ENCODE data around the gene NAP1L5.

The NAP1L5 gene

DNA sequence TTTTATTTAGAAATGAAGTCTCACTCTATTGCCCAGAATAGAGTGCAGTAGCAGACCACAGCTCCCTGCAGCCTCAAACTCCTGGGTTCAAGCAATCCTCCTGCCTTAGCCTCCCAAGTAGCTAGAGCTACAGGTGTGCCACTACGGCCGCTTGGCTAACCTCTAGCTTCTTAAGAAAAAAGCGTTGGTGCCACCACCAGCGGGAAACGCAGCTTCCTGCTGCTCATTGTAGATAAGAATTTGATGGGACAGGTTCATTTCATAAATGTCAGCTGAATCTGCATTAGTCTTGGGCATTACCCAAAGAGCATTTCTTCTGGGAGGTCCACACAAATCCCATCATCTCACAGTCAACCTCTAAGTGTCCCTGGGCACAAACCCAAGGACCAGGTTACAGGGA is 33.2 kb upstream of the NAP1L5 start:
- Mint-ChIP-seq H3K4me3 (no peak overlapping the region), H3K27ac (no peak overlapping the region), H3K4me1 (no peaks in the 10 kb centered on the region), H3K36me3 (peaks cover 79% of the 10 kb centered on the region), H3K9me3 (no peaks in the 10 kb centered on the region)
- ATAC-seq = no peak
- no peak for DNase-seq (ENCODE audit: low spot score in 2 of 2)

DNA sequence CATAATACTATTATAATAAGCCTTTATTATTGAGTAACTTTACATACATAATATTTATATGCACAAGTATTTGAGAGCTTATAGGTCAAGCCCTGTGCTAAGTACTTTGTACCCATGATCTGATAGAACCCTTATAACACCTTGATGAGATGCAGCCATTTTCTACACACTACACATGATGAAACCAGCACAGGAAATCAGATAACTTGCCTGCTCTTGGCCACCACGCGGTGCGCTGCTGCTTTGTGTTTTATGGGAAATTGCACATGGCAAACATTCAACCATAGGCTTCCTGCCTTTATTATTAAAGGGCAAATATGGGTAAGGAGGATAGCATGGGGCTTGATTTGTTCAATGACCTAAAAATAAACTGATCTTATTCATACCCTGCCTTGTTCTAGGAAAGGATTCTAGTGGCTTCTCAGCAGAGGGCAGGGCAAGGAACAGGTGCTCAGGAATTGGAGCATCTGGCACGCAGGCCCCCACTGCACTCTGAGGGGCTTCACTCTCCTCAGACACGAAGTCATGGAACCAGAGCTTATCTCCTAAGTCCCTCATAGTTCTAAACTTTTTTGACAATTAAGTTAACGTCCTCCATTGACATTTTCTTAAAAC is 31.6 kb upstream of the NAP1L5 start:
- Mint-ChIP-seq H3K4me3 (no peak overlapping the region), H3K27ac (no peak overlapping the region), H3K9me3 (no peaks in the 10 kb centered on the region), H3K4me1 (no peaks in the 10 kb centered on the region), H3K36me3 (peaks cover 87% of the 10 kb centered on the region)
- ATAC-seq (no peak), DNase-seq (ENCODE audit: low spot score in 2 of 2) (no peak)

DNA sequence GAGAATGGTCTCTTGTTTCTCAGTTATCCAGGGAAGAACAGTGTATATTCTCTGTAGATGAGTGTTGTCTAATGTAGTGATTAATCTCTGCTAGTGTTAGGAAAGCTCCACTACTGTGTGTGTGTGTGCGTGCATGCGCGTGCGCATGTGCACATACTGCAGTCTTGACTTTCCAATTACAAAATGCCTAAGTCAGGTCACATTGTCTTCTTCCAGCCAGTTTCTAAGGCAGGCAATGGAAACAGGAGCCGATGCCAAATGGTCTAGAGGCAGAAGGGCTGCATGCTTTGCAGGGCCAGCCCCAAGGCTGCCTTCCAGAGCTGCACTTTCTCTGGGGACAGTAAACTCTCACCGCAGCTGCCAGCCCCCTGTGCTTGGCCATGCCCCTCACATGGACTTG is 30.5 kb upstream of the NAP1L5 start:
- DNase-seq (ENCODE audit: low spot score in 2 of 2) (no peak), ATAC-seq (peak; percentile 51)
- Mint-ChIP-seq H3K4me3 (no peak overlapping the region), H3K27ac (peak overlapping the region; percentile 70), H3K36me3 (peaks cover 88% of the 10 kb centered on the region), H3K9me3 (no peaks in the 10 kb centered on the region), H3K4me1 (no peaks in the 10 kb centered on the region)

DNA sequence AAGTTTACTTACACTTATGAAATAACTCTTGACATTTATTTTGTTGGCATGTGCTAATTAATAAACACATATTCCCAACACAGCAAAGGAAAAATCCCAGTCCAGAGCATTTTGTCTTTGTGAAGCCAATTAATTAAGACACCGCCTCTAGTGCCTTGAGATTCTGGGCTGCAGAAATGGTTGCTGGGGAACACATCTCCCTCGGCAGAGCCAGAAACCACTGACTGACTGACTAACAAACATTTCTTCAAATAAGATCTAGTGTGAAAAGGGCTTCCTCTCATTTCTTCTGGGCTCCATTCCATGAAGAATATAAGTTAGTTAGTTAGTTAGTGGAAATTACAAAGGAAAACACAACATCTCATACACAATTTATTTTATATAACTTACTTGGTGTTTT is 28.4 kb upstream of the NAP1L5 start:
- Mint-ChIP-seq H3K4me3 (no peak overlapping the region), H3K36me3 (peaks cover 93% of the 10 kb centered on the region), H3K4me1 (no peaks in the 10 kb centered on the region), H3K9me3 (no peaks in the 10 kb centered on the region), H3K27ac (no peak overlapping the region)
- DNase-seq (ENCODE audit: low spot score in 2 of 2) (no peak), ATAC-seq (no peak)

DNA sequence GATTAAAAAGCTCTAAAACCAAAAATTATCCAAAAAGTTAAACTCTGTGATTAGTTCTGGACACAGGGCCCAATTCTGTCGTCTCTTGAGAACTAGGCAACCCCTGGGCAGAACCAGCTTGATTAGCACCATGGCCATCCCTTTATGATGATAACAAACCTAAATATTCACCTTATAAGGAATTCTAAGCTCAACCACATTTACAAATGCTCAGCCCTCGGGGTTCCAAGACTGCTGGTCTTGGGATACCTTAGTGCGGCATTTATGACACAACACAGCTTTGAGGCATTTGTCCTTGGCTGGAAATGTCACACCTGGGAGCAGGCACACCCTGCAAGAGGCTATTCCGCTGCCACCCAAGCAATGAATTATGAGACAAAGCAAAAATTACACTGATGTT is 27.5 kb upstream of the NAP1L5 start:
- peaks cover 93% of the 10 kb centered on the region for H3K36me3 Mint-ChIP-seq
- H3K4me1 Mint-ChIP-seq = no peaks in the 10 kb centered on the region
- H3K9me3 Mint-ChIP-seq = no peaks in the 10 kb centered on the region
- DNase-seq (ENCODE audit: low spot score in 2 of 2) = no peak
- no peak overlapping the region for H3K27ac Mint-ChIP-seq
- ATAC-seq = no peak
- H3K4me3 Mint-ChIP-seq = no peak overlapping the region

DNA sequence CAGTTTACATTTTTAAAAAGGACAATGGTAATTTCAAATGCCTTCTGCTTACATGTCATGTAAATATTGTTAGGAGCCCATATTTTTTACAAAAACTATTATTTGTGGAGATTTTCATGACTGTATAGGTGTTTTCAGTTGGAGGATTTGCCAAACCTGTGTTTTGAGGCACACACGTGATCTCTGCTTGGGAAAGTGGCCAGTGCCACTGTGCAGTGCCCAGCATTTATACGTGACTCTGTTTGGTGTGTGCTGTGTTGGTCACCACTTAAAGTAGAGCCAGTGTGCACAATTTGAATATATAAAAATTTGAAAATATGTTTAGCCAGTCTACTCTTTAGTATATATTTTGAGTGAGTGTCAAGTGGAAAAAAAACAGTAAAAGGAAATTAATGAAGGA is 26.8 kb upstream of the NAP1L5 start:
- Mint-ChIP-seq H3K4me3 (no peak overlapping the region), H3K4me1 (no peaks in the 10 kb centered on the region), H3K36me3 (peaks cover 92% of the 10 kb centered on the region), H3K27ac (no peak overlapping the region), H3K9me3 (no peaks in the 10 kb centered on the region)
- ATAC-seq (no peak), DNase-seq (ENCODE audit: low spot score in 2 of 2) (no peak)

DNA sequence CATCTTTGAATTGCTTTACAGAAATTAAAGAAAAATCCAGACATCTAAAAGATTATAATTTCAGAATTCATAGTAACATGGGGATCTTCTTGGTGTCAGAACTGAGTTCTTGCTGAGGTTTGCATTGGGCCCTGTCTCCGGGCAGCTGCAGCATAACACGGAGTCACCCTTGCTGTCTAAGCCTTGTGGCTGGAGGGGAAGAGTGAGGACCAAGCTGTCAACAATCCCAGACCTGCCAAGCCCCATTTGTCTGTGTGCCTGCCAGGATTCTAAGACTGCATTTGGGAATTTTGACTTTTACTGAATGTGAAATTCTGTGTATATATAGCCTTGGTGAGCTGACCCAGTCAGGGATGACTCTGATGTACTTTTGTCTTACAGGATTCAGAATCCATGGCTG is 25.2 kb upstream of the NAP1L5 start:
- DNase-seq (ENCODE audit: low spot score in 2 of 2) = no peak
- no peak overlapping the region for H3K4me3 Mint-ChIP-seq
- no peaks in the 10 kb centered on the region for H3K9me3 Mint-ChIP-seq
- H3K4me1 Mint-ChIP-seq = no peaks in the 10 kb centered on the region
- peaks cover 92% of the 10 kb centered on the region for H3K36me3 Mint-ChIP-seq
- no peak for ATAC-seq
- H3K27ac Mint-ChIP-seq = peak overlapping the region; percentile 19

DNA sequence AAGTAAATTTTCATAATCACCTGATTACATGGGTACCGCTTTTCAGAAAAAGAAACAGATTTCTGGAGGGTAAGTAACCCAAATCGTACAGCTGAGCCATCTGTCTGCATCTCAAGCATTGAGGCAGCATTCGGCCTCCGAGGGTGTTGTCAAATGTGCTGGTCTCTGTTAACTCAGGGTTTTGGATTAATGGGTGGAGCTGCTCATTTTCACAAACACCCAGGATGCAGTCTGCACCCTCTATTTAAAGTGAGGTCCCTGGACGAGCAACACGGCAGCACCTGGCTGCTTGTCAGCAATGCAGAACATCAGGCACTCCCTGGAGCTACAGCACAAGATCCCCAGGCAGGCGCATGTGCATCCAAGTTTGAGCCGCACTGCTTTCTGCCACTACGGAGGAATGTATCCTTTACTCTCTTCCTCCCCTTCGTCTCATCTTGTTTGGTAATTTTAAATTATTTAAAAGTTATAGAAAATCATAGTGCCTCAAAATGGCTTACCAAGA is 24.7 kb upstream of the NAP1L5 start:
- H3K27ac Mint-ChIP-seq = no peak overlapping the region
- H3K4me1 Mint-ChIP-seq = no peaks in the 10 kb centered on the region
- ATAC-seq (no peak), DNase-seq (ENCODE audit: low spot score in 2 of 2) (no peak)
- peaks cover 5% of the 10 kb centered on the region for H3K9me3 Mint-ChIP-seq
- H3K36me3 Mint-ChIP-seq = peaks cover 92% of the 10 kb centered on the region
- no peak overlapping the region for H3K4me3 Mint-ChIP-seq

DNA sequence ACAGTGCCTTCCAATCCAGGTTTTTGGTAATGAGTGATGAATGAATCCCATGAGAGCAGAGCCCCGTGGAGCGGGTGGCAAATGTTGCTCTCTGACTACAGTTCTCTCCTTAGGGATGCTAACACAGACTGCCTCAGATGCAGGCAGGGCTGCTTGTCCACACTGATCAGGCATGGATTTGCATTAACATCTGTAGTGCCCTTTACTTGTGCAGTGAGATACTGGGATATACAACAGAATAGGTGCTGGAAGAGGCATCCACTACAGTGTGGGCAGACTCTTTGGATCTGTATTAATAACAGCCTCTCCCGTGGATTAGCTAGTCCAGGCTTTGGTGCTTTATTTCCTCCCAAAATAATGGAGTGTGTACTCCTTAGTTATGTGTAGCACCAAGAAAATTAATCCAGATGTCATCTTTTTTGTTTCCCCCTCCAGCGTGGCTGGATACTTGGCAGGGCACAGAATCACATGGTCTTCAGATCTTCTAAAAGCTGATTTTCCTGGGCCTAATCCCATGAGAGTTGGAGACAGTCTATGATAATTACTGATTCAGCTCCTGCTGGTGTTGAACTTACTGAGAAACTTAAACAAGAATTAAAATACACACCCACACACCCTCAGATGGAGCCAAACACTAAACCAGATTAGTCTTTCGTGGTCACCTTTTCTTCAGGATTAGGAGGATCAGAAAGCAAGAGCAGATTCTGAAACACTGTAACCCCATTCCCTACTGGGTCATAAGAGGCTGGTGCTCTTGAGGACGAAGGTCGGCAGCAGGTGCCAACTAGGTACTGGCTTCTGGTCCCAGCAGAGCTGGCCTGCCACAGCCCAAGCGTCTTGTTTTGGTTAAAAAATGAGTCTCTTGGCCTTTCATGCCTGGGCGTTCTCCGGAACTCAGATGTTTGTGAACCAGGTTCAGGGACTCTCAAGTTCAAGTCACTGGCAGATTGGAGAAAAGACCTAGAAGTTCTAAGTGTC is 23.1 kb upstream of the NAP1L5 start:
- Mint-ChIP-seq H3K4me1 (no peaks in the 10 kb centered on the region), H3K36me3 (peaks cover 92% of the 10 kb centered on the region), H3K27ac (peak overlapping the region; percentile 52), H3K4me3 (no peak overlapping the region), H3K9me3 (peaks cover 8% of the 10 kb centered on the region)
- DNase-seq (ENCODE audit: low spot score in 2 of 2) = no peak
- no peak for ATAC-seq

DNA sequence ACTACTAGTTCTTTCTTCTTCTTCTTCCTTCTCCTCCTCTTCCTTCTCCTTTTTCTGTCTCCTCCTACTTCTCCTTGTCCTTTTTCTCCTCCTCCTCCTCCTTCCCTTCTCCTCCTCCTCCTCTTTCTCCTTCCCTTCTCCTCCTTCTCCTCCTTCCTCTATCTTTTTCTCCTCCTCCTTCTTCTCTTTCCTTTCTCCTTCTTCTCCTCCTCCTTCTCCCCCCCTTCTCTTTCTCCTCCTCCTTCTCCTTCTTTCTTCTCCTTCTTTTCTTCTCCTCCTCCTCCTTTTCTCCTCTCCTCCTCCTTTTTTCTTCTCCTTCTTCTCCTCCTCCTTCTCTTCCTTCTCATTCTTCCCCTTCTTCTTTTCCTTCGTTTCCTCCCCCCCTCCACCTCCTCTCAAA is 21.8 kb upstream of the NAP1L5 start:
- Mint-ChIP-seq H3K36me3 (peaks cover 91% of the 10 kb centered on the region), H3K9me3 (peaks cover 8% of the 10 kb centered on the region), H3K27ac (no peak overlapping the region), H3K4me1 (no peaks in the 10 kb centered on the region), H3K4me3 (no peak overlapping the region)
- DNase-seq (ENCODE audit: low spot score in 2 of 2) = no peak
- no peak for ATAC-seq

DNA sequence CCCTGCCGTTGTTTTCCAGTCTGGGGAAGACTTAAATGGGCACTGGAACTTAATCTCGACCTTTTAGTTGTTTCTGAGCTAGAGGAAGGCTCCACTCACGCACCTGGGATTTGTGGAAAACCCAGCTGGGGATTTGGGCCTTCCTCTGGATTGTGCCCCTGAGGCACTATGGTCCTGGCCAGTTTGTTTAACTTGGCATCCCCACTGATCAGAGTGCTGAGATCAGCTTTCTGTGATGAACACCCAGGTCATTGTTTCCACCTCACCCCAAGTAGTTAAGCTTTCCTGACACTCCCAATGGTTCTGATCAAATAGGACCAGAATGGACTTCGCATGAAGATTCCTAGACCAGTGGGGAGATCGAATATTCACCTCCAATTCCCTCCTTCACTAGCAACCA is 20.5 kb upstream of the NAP1L5 start:
- no peak overlapping the region for H3K4me3 Mint-ChIP-seq
- no peak for ATAC-seq
- H3K4me1 Mint-ChIP-seq = no peaks in the 10 kb centered on the region
- peaks cover 8% of the 10 kb centered on the region for H3K9me3 Mint-ChIP-seq
- DNase-seq (ENCODE audit: low spot score in 2 of 2) = no peak
- H3K36me3 Mint-ChIP-seq = peaks cover 88% of the 10 kb centered on the region
- no peak overlapping the region for H3K27ac Mint-ChIP-seq

DNA sequence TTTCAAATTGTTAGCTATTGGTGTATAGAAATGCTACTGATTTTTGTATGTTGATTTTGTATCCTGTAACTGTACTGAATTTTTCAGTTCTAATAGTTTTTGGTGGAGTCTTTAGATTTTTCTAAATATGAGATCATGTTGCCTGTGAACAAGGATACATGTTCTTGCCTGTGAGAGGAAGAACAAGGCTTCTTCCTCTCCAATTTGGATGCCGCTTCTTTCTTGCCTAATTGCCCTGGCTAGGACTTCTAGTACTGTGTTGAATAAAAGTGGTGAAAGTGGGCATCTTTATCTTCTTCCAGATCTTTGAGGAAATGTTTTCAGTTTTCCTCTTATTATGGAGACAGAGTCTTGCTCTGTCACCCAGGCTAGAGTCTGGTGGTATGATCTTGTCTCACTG is 16.2 kb upstream of the NAP1L5 start:
- H3K27ac Mint-ChIP-seq = no peak overlapping the region
- peaks cover 63% of the 10 kb centered on the region for H3K36me3 Mint-ChIP-seq
- DNase-seq (ENCODE audit: low spot score in 2 of 2) (no peak), ATAC-seq (no peak)
- H3K4me1 Mint-ChIP-seq = peaks cover 4% of the 10 kb centered on the region
- H3K9me3 Mint-ChIP-seq = peaks cover 11% of the 10 kb centered on the region
- no peak overlapping the region for H3K4me3 Mint-ChIP-seq

DNA sequence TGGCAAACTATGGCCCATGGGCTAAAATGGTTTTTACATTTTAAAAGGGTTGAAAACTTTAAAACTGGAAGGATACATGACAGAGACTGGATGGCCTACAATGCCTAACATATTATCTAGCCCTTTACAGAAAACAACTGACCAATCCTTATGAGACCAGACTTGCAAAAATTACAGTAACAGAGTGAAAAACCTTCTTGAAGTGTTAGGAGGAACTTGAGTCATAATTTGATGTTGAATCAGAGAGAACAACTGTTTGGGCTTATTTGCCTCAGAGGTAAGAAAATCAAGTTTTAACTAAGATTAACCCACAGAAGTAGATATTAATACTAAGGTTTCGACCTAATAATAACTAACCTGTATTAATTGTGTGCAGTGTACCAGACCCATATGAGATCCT is 12.4 kb upstream of the NAP1L5 start:
- Mint-ChIP-seq H3K4me3 (no peak overlapping the region), H3K36me3 (peaks cover 62% of the 10 kb centered on the region), H3K9me3 (peaks cover 3% of the 10 kb centered on the region), H3K4me1 (peaks cover 7% of the 10 kb centered on the region), H3K27ac (no peak overlapping the region)
- no peak for DNase-seq (ENCODE audit: low spot score in 2 of 2)
- ATAC-seq = peak; percentile 72

DNA sequence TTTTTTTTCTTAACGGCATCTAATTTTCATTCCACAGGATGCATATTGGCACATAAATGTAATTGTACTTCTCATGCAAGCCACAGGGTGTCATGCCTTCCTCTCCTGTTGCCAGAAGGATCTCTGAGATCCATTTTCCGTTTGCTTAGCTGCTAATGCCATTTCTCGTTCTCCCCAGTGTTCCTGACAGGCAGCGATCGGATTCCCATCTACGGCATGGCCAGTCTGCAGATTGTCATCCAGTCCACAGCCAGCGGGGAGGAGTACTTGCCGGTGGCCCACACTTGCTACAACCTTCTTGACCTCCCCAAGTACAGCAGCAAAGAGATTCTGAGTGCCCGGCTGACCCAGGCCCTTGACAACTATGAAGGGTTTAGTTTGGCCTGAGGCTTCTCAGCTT is 8.9 kb upstream of the NAP1L5 start:
- H3K36me3 Mint-ChIP-seq = peaks cover 66% of the 10 kb centered on the region
- DNase-seq (ENCODE audit: low spot score in 2 of 2) (no peak), ATAC-seq (no peak)
- H3K4me3 Mint-ChIP-seq = no peak overlapping the region
- H3K27ac Mint-ChIP-seq = no peak overlapping the region
- H3K9me3 Mint-ChIP-seq = no peaks in the 10 kb centered on the region
- H3K4me1 Mint-ChIP-seq = peaks cover 7% of the 10 kb centered on the region

DNA sequence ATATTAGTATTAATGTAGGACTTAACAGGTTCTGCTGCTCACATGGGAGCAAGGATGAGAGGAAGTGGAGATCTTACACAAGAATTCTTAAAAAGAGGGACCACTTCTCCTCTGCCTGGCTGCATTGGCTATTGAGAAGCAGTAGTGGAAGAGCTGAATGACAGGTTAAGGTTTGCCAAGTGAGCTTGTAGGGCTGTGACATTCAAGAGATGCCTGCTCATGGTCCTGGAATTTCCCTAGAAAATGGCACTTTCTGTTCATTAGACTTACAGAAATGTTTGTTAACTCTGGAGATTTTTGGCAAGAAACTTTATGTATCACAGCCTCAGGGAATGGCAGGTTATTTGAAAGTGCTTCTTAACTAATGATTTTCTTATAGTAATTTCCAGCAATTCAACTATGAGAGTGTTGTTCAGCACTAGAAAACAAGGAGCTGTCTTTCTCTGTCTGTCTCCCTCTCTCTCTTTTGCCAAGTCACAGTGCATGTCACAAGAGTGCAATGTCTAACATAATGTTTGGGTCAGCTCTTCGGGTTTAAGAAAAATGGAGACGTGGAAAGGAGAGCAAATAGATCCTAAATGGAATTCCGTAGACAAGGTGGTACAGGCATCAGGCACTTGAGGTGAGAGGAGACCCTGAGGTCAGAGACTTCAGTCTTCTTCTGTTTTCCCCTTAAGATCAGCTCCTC is 8.3 kb upstream of the NAP1L5 start:
- ATAC-seq (no peak), DNase-seq (ENCODE audit: low spot score in 2 of 2) (no peak)
- H3K4me1 Mint-ChIP-seq = peaks cover 7% of the 10 kb centered on the region
- H3K4me3 Mint-ChIP-seq = no peak overlapping the region
- H3K36me3 Mint-ChIP-seq = peaks cover 65% of the 10 kb centered on the region
- H3K9me3 Mint-ChIP-seq = no peaks in the 10 kb centered on the region
- H3K27ac Mint-ChIP-seq = no peak overlapping the region

Data from stimulated activated effector memory CD8-positive, alpha-beta T cell treated with anti-CD3 and anti-CD28 coated beads, Interleukin-12 subunit alpha, Interleukin-12 subunit beta, amount 100 ng/mL, for 72 hours (primary cell).